Right lobe of liver (tissue), 6 donors: ENCODE measurements around the gene EGLN2. TPM values are rescaled to one million over a fixed set of nuclear protein-coding genes. Genes with fewer than 3 reads are reported as not detected.
A peak's percentile ranks its signal among the peaks of the same experiment; 100 is the strongest.

Experiments
- ATAC-seq, 4 donors: fragments of 200-7000 bp; cut with Tn5 transposase; one replicate each; pipeline ENCODE4 v1.9.1; 2020; ENCODE audit warnings: mild to moderate bottlenecking in 4 of 4, moderate library complexity in 4 of 4
- DNase-seq, 3 donors: peaks; one replicate each; pipeline ENCODE4 v3.0.0-alpha.2; 2020
- H3K27ac ChIP-seq, 3 donors: fragments of 200-600 bp; one replicate each; pipeline ENCODE4 v1.8.0; 2022
- H3K27me3 ChIP-seq, 2 donors: fragments of 200-600 bp; one replicate each; pipeline ENCODE4 v1.8.0; 2022
- H3K36me3 ChIP-seq, 4 donors: fragments of 200-600 bp; sonication (generic) in 1 of 4; one replicate each; pipeline versions ENCODE4 v1.5.1 to v1.8.0; 2017 to 2022; ENCODE audit warnings: control low read depth in 1 of 4
- H3K4me1 ChIP-seq, 4 donors: fragments of 200-600 bp; sonication (generic) in 1 of 4; one replicate each; pipeline versions ENCODE4 v1.5.1 to v1.8.0; 2017 to 2022; ENCODE audit warnings: control low read depth in 1 of 4
- H3K4me3 ChIP-seq, 3 donors: fragments of 200-600 bp; one replicate each; pipeline ENCODE4 v1.8.0; 2022
- H3K9me3 ChIP-seq, 4 donors: fragments of 200-600 bp; sonication (generic) in 1 of 4; one replicate each; pipeline versions ENCODE4 v1.5.1 to v1.8.0; 2017 to 2022; ENCODE audit warnings: control low read depth in 1 of 4
- CTCF ChIP-seq, 4 donors: fragments of 200-600 bp in 3 of 4; fragments of 450-650 bp in 1 of 4; IDR thresholded peaks; one replicate each; pipeline versions ENCODE4 v1.5.1 to v1.8.0; 2016 to 2022; ENCODE audit warnings: antibody characterized with exemption in 4 of 4, mild to moderate bottlenecking in 2 of 4
- POLR2A ChIP-seq: fragments of 450-650 bp; IDR thresholded peaks from one replicate; pipeline ENCODE4 v1.6.1; 2017; ENCODE audit warnings: antibody characterized with exemption, mild to moderate bottlenecking
- WGBS: methylation state at CpG from one replicate; pipeline ENCODE4 v1.1.6; 2018; ENCODE audit warnings: low coverage, low lambda C conversion rate; ENCODE audit not compliant: insufficient coverage; ENCODE audit errors: missing lambda C conversion rate; 5-methylcytosine and 5-hydroxymethylcytosine counted together
- intact Hi-C, 2 donors: fragments of 100-400 bp; cut with DNase I; formaldehyde crosslinking; loops; one replicate each; pipeline versions ENCODE4 v1.11.2 to v1.14.1; 2022
- total RNA-seq, 6 experiments: library from RNA; depleted of rRNA in 2 of 6; stranded (reverse); fragments of >200 nt in 2 of 6; fragmentation: NEBNext Ultra II Directional in 3 of 6; extraction: Animal tissue kit (Norgen Biotek cat#: 25700) in 3 of 6; gene quantifications; one replicate each; pipeline versions ENCODE4 v1.1.0 to v1.2.4, GENCODE V29; 2016 to 2023
- donor health status: DM: no; HTN: yes; CAD: no.
- donor health status: DM: no; HTN: no; CAD: no.
- donor health status: DM: no; HTN: no; CAD: no.
- donor health status: DM: no; HTN: yes; CAD: no.
- donor health status: DM: no; HTN: yes; CAD: no.

Gene EGLN2
- total RNA-seq, 6 experiments from 2014 or later = 34.5 to 47.0 (median 37.4) TPM

GRCh38 chr19:40791349-40791748 lies 7.6 kb upstream of the EGLN2 start:
- no peaks in the 10 kb centered on the region for H3K9me3 ChIP-seq
- ATAC-seq = no peak
- H3K4me3 ChIP-seq = no peak overlapping the region
- no peaks in the 10 kb centered on the region for H3K36me3 ChIP-seq
- TF ChIP-seq POLR2A (no peak), CTCF (IDR thresholded peaks at IDR 0.05) (no peak)
- H3K27ac ChIP-seq = no peak overlapping the region
- H3K27me3 ChIP-seq = no peaks in the 10 kb centered on the region
- H3K4me1 ChIP-seq = peaks cover 0 to 25% (median 4%) of the 10 kb centered on the region in 4 donors
- WGBS = 79% methylated on average over 6 of the region's 7 CpGs
- no peak for DNase-seq
- intact Hi-C loops = no loop called here

GRCh38 chr19:40791996-40792395 lies 7.0 kb upstream of the EGLN2 start:
- Histone ChIP-seq H3K27me3 (no peaks in the 10 kb centered on the region), H3K4me1 (peaks cover 0 to 25% (median 4%) of the 10 kb centered on the region in 4 donors), H3K27ac (peak overlapping the region in 1 of 3 donors; percentile 33), H3K4me3 (no peak overlapping the region), H3K9me3 (no peaks in the 10 kb centered on the region), H3K36me3 (no peaks in the 10 kb centered on the region)
- ATAC-seq = no peak
- 80% methylated on average over 1 of the region's 3 CpGs for WGBS
- TF ChIP-seq CTCF (IDR thresholded peaks at IDR 0.05) (no peak), POLR2A (no peak)
- intact Hi-C loops = no loop called here
- DNase-seq = no peak

- peak overlapping the region; percentile 67 to 77 (median 77) for H3K27ac ChIP-seq
- peaks cover 0 to 28% (median 7%) of the 10 kb centered on the region in 4 donors for H3K4me1 ChIP-seq
- no peaks in the 10 kb centered on the region for H3K9me3 ChIP-seq
- intact Hi-C loops = no loop called here
- DNase-seq (no peak), ATAC-seq (no peak)
- peaks cover 0 to 7% (median 0%) of the 10 kb centered on the region in 4 donors for H3K36me3 ChIP-seq
- TF ChIP-seq CTCF (IDR thresholded peaks at IDR 0.05) = no peak
- no peak for TF ChIP-seq POLR2A
- whole genome bisulfite sequencing = 91% methylated on average over 13 of the region's 14 CpGs
- H3K27me3 ChIP-seq = no peaks in the 10 kb centered on the region
- H3K4me3 ChIP-seq = no peak overlapping the region
These were observed 1.6 kb upstream of the EGLN2 start for GRCh38 chr19:40797166-40797962.

- ATAC-seq = peak; percentile 59 to 76 (median 72)
- peak; percentile 87 to 95 (median 93) for DNase-seq
- Histone ChIP-seq H3K9me3 (no peaks in the 10 kb centered on the region), H3K27me3 (no peaks in the 10 kb centered on the region), H3K4me1 (peaks cover 0 to 31% (median 11%) of the 10 kb centered on the region in 4 donors), H3K27ac (peak overlapping the region; percentile 67 to 77 (median 77)), H3K36me3 (peaks cover 0 to 7% (median 0%) of the 10 kb centered on the region in 4 donors), H3K4me3 (peak overlapping the region; percentile 34 to 93 (median 51))
- intact Hi-C loops = no loop called here
- 13% methylated on average over 22 of the region's 28 CpGs for WGBS
- TF ChIP-seq POLR2A = peak; percentile 67
- TF ChIP-seq CTCF (IDR thresholded peaks at IDR 0.05) = peak; percentile 21 to 35 (median 29)
These were observed 868 bp upstream of the EGLN2 start for GRCh38 chr19:40797963-40798682.
